GM12874 (cell line): ENCODE results near the gene SERINC4.

Experiments
- CTCF ChIP-seq: IDR thresholded peaks from 2 replicates; pipeline ENCODE4 v1.5.1; 2011; ENCODE audit warnings: low read depth, mild to moderate bottlenecking, control low read depth, low read length, moderate library complexity; ENCODE audit not compliant: insufficient read depth

Gene SERINC4

DNA sequence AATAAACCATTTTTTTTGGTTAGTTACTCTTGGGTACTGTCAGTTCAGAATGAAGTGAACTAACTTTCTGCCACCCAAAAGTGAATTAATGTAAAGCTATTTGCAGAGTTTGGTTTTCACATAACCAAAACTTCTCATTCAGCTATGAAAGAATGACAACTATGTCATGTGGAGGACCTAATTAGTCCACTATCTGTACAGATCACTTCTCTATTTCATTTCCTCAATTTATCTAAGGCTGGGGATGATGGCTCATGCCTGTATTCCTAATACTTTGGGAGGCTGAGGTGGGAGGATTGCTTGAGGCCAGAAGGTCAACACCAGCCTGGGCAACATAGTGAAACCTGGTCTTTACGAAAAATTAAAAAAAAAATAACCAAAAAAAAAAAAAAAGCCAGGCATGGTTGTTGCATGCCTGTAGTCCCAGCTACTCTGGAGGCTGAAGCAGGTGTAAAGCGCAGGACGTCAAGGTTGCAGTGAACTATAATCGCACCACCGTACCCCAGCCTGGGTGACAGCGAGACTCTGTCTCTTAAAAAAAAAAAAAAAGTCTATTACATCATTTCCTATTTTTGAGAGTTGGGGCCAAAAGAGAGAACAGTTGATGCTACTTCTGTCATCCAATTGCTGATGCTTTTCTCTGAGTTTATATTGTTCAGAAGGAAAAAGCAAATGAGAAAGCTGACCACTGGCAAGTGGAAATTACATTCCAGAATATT, 9.1 kb upstream of the SERINC4 start:
- TF ChIP-seq CTCF, result no peak

- no peak for TF ChIP-seq CTCF
Measured at GRCh38 chr15:43808435-43808950, 8.5 kb upstream of the SERINC4 start.

DNA sequence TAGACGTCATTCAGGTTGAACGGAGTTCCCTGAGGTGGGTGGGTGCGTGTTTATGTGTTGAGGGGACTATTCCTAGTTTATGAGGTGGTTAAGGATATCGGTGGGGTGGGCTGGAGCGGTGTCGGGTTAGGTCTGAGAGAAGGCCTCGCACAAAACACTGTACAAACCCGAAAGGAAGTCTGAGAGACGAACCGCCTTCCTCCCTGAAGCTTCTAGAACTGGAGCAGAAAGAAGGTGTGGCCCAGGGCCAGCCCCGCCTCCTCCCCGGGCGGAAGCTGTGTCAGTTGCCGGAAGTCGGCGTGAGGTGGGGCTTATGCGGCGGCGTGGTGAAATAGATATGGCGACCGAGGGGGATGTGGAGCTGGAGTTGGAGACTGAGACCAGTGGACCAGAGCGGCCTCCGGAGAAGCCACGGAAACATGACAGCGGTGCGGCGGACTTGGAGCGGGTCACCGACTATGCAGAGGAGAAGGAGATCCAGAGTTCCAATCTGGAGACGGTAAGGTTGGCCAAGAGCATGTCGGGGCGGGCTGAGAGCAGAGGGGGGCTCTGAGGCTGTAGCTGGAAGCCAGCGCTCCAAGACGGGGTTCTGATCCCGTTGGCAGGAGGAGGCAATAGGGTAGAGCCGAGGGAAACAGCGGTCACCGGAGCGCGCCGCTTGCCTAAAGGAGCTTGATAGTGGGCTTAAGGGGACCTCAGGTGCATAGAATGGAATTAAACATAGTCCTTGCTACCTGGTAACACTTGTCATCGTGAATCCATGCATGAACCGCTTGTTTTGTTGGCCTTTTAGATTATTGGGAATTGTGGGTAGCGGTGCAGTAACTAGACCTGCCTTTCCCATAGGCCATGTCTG, 494 bp upstream of the SERINC4 start, which contains the start of gene HYPK:
Gene HYPK (plus strand): TSS at position 314 of the 856 bp plus-strand sequence. CDS start 24 bp downstream, at position 338.
- no peak for TF ChIP-seq CTCF

GRCh38 chr15:43799209-43799944, 643 bp downstream of the SERINC4 start:
- TF ChIP-seq CTCF, result no peak

GRCh38 chr15:43796566-43796965, 3.5 kb downstream of the SERINC4 start:
- no peak for TF ChIP-seq CTCF

GRCh38 chr15:43795997-43796396, 4.0 kb downstream of the SERINC4 start:
- no peak for TF ChIP-seq CTCF

GRCh38 chr15:43795197-43795596, 4.8 kb downstream of the SERINC4 start:
- TF ChIP-seq CTCF, result no peak
